T-helper 1 cell (primary cell): ENCODE results near the gene ITGB5.
"Not testable (repeated sequence)": the region's sequence is repeated elsewhere in the genome, so short reads cannot be mapped to it uniquely, and the experiment has no call there.

Experiments
- DNase-seq, 5 donors: peaks; one replicate each; pipeline ENCODE4 v3.0.0-alpha.2; 2012 to 2020

ITGB5 gene

DNA sequence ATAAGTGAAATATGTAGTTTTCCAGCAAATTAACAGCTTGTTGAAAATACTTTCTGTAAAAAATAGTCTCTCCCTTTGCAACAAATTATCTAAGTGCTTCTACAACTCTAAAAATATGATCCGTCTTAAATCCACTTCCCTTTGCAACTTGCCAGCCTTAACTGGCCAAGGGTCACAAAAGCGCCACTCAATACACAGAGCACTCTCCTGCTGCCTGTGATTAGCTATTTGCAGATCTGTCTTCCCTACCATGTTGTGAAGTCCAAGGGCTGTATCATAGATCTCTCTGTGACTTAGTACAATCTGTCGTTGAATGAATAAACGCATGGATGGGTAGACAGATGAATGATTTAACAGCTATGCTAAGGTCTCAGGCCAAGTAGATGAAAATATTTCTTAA is 76.2 kb downstream of the ITGB5 start:
- DNase-seq: no peak

DNA sequence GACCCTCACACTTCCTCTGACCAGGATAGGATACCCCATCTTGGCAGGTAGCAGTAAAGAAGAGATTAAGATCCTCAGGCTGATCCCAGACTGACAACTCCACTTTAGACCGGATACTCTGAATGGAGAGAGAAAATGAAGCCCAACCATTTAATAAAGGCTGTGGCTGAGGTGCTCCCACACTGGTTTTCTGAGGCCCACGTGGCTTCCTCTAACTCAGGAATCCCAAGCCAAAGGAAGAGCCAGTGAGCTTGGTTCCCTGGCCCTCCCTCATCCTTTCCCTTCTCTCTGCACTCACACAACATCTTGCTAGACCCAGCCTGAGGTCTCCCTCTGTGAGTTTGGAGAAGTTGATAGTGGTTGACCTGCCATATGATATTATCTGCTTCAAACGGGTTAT is 78.1 kb downstream of the ITGB5 start:
- DNase-seq: no peak

DNA sequence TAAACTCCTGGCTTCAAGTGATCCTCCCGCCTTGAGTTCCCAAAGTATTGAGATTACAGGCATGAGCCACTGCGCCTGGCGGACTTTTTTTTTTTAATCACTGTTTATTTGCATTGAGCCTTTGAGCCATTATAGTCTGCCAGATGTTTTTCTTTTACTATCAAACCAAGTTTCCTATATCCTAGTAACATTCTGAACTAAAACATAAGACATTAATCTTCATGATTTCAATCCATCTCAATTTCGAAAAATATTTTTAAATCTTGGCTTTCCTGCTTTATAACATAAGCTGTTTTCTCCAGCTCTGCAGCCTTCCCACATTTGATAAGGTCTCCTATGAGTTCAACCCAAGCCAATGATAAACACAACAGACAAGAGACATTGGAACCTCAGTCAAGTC is 81.5 kb downstream of the ITGB5 start:
- DNase-seq: no peak

DNA sequence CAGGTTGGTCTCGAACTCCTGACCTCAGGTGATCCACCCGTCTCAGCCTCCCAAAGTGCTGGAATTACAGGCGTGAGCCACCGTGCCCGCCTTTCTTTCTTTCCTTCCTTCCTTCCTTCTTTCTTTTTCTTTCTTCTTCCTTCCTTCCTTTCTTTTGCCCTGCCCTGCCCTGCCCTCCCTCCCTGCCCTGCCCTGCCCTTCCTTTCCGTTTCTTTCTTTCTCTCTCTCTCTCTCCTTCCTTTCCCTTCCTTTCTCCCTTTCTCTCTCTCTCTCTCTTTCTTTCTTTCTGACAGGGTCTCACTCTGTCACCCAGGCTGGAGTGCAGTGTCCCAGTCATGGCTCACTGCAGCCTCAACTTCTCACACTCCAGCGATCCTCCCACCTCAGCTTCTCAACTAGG is 82.3 kb downstream of the ITGB5 start:
- no peak for DNase-seq

DNA sequence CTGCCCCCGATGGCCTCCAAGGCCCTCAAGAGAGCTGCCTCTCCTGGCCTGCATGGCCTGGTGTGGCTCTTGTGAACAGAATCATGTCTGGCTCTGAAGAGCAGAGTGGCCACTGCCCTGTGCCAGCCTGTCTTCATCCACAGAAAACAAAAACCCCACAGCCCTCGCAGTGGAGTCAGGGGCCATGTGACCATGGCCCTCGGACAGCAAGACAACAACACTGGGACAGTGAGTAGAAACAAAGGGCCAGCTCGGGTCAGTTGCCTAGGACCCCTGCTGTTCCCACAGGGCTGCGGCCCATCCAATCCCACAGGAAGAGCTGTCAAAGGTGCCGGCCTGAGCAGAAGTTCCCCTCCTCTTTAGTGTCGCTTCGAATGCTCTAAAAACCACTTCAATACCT is 84.5 kb downstream of the ITGB5 start:
- DNase-seq: no peak

DNA sequence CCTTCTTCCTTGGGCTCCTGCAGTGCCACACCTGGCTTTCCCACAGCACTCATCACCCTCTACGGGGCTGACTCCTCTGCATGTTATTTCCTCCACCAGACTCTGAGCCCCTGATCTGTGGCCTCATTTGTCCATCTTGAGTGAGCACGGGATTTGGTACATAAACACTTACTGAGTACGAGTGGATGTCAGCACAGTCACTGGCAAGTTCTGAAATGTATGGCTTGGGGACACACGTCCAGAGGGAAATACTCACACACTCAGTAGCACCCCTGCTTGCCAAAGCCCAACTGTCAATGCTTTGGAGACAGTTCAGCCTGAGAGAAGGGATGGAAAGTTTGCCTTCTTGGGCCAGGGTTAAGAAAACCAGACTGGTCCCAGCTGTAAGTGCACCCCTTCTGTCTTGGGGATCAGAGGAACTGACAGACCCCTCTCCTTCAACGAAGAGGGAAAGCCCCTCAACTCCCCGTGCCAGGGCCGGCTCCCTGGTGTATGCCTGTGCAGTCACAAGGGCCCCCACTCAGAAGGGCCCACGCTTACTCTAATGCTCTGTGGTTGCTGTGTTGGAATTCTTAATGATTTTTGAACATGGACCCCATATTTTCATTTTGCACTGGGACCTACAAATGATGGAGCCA is 85.0 kb downstream of the ITGB5 start:
- no peak for DNase-seq

DNA sequence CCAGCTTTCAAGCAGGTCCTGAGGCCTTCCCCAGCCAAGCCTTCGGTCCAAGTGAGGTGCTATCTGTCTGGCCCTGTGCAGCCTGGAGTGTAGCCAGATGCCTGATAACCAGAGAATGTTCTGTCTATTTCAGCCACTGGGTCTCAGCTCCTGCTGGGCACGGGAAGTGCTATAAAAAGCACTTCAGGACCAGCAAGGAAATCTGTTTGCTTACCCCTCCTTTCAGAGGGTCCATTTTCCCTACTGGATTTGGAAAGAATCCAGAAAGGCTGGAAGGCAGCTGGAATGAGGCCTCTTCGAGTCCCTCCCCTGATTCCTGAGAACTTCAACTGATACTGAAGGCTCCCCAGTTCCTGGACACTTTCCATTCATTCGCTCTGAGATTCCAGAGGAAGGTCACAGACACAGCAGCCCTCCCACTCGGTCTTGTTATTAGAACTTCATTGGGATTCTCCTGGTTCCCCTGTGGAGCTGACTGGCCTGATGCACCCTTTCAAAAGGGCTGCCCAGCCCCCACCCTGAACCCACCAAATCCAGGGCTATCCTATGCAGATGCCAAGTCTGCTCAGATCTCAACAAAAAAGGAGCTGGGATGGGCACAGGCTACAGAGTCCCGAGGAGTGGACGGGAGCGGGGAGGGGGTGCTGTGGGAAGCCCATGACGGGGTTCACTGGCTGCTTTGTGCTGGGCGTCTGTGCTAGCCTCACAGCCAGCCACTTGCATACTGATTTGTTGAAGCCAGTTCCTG is 86.5 kb downstream of the ITGB5 start:
- no peak for DNase-seq

DNA sequence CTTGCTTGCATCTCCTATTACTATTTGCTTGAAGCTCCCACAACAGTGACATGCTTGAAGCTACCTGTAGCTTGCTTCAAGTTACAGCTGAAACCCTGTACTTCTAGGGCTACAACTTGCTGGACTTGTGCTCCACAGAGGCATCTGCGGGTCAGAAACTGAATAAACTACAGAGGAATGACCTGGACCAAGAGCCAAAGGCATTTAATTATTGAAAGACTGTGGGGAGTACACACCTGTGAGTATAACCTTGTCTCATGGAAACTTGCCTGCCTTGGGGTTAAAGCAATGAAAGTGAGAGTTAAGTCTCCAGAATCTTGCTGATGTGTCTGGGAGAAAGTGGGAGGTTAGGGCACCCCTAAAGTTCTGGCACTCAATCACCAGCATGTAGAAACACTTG is 87.1 kb downstream of the ITGB5 start:
- no peak for DNase-seq

DNA sequence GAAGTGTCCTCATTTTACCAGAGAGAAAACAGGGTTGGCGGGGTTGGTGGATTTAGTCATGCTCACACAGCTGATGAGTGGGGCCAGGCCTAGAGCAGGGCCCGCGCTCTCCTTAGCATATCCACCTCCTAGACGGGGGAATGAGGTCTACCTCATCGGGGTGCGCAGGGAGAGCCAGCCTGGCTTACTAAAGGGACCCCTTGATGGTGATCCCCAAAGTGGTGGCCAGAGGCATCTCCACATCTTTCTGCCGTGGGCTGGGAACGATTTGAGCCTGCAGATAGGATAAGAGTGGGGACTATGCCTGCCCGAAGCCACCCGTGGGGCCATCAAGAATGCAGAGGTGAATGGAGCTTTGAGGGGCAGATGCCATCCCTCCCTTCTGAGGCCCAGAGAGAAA is 87.5 kb downstream of the ITGB5 start:
- DNase-seq: no peak

DNA sequence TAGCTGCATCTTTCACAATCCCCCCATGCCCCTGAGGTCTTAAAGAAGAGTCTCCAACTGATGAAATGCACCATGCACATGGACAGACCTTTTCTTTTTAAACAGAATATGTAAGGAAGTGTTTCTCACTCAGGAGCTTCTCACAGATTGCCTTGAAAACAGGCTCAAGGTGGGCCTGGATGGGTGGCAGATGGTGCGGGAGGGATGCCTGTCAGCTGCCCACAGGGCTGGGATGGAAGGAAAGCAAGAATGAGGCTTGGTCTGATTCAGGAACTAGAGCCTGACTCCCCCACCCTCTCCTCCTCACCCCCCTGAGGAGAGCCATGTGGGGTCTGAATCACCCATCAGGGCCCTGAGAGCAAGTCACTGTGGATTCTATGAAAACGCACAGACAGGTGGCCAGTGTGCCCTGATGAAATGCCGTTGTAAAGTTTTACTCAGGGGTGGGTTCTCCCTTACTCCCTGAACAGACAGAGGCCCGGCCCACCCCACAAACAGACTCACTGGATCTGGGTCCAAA is 89.7 kb downstream of the ITGB5 start:
- DNase-seq: no peak

DNA sequence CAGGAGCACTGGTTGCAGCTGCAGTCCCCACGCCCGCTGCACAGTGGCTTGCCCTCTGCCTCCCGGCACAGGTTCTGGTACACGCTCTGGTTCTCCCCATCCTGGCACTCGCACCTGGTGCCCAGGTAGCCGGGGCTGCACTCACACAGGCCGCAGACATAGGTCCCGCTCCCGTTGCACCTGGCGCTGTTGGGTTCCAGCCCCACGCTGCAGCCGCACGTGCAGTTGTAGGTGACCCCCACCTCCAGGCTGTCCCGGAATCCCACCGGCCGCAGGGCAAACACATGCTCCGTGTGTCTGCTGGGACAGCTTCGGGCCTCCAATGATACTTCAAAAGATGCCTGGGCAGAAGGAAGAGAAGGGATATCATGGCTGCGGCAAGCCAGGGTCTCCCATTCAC is 90.7 kb downstream of the ITGB5 start:
- DNase-seq: no peak

DNA sequence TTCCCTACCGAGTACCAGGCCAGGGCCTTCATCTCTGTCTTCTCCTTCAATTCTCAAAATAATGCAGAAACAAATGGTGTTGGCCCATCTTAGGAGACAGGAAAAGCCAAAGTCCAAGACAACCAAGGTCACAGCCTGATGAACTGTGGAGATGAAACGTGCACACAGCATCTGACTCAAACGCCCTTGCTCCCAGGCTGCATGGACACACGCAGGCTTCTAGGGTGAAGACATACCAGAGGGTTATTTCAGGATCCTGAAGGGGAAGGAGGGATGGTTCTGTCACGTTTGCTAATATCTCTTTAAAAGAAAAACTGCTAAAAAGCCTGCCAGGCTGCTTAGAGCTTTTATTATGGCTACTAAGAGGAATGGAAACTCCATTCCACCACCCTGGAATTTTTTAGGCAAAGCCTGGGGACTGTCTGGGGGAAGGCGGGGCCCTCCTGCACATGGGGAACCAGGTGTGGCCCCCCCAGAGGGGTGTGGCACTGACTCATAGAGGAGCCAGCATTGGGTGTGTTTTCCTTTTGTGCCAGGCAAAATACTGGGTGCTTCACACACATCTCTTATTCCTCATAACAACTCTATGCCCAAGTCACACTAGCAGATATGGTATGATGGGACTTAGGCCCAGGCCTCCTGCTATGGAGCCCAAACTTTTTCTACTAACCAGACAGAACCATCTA is 94.0 kb downstream of the ITGB5 start:
- DNase-seq: no peak

DNA sequence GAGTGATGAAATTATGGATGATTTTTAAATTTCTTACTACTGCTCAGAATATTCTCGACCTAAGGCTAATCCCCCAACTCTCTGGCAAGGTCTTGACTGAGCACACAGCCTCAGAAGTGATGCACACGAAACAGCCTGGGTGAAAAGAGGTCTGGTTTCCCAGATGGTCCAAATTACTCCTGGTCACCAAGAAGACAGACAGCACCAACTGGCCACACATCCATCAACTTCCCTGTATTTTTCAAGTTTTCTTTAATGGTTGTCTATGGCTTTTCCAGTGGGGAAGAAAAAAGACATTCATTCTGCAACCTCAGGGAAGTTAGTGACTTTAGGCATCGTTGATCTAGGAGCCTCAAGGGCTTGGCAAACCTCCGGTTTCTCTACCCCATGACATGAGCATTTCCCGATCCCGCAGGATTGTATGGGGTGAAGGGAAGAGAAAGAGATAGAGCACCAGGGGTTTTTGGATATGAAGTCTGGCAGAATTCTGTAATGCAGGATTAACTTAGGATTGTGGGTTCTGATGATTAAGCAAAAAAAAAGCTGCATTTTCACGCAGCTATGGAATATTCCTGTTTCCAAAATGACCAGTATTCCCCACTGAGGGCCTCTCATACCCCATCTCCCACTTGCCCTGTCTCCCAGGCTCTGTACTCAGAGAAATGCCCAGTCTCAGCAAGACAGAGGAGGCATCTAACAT is 94.7 kb downstream of the ITGB5 start:
- DNase-seq: no peak

DNA sequence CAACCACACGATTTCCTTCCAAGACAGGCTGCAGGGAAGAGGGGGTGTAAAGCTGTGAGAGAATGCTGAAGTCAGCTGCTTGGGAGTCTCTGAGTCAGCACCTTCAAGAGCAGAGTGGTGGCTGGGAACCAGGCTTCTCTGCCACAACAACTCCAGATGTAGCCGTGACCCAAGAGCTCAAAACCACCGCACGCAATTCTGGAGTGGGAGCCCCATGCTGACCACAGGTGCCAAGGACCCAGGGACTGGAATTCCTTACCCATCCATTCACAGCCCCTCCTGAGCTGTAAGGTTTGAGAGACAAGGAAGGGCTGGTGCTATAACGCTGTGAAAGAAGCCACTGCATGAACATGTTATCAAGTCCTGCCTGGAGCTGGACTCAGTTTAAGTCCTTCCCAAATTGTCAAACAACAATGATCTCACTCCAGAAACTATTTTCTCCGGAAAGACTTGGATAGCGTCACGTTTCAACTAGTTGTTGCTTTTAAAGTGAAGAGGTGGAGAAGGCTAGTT is 95.5 kb downstream of the ITGB5 start:
- DNase-seq: no peak

DNA sequence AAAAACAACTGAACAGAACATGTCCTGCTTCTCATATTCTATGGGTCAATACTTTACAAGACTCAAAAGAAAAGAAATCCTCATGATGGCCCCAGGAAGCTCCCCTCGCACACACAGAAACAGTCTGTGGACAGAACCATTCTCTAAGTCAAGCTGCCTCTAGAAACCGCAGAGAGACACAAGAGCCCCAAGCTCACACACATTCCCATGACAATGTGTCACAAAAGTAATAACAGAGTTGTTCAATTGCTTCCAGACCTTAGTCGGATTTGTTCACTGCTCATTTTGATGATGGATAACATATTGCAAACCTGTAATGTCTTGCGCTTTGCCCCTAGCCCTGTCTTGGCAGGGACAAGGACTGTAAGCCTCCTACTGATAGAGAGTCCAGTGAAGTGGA is 96.0 kb downstream of the ITGB5 start:
- no peak for DNase-seq

DNA sequence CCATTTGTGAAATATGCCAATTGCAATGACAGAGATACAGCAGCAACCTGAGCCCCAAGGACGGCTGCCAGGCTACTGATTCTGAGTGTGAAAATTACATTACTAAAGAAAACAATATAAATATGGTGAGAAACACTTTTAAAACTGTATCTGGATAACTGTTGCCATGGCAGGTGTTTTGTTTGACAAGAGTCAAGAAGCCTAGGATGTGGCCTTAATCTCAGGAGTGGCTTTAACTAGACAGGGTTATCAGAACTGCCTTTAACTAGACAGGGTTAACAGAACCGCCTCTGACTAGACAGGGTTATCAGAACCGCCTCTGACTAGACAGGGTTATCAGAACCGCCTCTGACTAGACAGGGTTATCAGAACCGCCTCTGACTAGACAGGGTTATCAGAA is 98.1 kb downstream of the ITGB5 start:
- not testable (repeated sequence) for DNase-seq

DNA sequence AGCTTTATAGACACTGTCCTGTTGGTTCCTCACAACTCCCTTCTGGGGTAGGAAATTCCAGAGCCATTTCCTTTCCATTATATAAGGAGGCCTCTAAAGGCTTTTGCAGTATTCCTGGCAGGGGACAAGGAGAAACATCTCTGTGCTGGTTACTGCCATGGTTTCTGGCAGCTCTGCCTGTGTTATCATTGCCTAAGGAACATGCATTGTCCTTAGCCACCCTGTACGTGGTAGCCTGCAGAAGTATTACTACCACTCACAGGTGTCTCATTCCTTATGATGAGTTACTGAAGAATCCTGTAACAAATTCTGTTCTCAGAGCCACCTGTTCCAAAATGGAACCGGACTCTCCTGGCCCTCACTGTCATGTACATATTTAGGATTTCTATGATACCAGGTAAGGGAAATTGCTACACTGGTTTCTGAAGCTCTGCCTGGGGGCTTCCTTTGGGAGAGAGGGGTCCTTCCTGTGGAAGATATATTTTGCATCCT is 98.9 kb downstream of the ITGB5 start:
- DNase-seq: no peak

DNA sequence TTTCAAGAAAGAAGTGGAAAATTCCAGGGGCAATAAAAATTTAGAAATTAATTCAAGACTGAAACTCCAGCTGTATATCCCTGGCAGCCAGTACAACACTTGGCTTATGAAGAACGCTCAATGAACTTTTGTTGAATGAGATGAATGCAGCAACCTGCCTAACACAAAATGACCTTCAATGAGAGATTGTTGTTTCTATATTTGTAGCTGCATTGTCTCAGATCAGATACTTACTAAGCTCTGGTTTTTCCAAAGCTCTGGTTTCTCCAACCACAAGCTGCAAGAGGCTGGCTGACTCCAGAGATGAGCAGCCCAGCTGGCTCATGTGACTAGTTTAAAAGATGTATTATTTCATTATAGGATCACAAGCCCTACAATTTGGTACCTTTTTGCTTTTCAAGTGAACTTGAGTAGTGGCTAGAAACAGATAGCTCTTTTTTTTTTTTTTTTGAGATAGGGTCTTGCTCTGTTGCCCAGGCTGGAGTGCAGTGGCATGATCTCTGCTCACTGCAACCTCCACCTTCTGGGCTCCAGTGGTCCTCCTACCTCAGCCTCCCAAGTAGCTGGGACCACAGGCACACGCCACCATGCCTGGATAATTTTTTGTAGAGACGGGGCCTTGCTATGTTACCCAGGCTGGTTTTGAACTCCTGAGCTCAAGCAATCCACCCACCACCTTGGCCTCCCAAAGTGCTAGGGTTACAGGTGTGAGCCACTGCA is 99.5 kb downstream of the ITGB5 start:
- no peak for DNase-seq

DNA sequence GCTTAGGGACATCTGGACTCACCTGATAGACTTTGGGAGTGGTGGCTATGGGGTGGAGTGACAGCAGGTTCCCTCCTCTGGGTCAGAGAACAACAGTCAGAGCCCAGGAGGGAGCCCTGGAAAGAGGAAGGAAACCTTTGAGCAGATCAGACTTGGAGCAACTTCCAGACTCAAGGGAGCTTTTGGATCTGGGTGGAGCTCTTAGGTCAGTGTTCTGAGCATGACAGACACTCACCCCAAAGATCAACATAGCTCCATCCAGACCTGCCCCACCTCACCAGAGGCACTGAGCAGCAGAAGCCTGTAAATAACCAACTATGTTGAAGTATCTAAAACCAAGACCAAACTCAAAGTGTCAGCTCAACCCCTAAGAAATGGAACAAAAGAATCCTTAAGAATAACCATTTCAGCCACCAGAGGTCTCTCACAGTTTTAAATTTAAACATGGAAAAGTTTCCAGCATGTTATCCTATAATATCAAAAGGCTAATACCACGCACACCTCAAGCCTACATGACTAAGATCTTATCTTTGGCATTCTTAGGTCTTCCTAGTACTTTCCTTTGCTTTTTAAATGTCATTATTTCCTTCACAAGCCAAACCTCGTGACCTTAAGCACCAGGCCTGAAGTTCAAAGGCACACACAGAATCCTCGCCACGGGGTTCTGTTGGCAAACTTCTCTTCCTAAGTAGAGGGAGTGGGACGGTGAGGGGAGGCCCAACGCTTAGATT is 100.5 kb downstream of the ITGB5 start:
- no peak for DNase-seq

DNA sequence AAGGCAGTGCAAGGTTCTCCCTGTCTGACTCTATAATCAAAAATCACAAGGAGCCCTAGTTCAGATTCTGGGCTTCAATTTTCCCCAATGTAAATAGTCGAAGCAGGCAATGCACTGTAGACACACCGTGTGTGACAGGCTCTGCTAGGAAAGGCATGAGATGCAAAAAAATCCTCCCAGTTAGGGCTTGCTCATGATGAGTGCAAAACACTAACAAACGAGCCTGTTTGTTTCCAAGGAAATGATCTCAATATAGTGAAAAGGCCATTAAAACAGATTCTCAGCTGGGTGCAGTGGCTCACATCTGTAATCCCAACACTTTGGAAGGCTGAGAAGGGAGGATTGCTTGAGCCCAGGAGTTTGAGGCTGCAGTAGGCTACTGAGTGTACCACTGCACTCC is 101.2 kb downstream of the ITGB5 start:
- no peak for DNase-seq

DNA sequence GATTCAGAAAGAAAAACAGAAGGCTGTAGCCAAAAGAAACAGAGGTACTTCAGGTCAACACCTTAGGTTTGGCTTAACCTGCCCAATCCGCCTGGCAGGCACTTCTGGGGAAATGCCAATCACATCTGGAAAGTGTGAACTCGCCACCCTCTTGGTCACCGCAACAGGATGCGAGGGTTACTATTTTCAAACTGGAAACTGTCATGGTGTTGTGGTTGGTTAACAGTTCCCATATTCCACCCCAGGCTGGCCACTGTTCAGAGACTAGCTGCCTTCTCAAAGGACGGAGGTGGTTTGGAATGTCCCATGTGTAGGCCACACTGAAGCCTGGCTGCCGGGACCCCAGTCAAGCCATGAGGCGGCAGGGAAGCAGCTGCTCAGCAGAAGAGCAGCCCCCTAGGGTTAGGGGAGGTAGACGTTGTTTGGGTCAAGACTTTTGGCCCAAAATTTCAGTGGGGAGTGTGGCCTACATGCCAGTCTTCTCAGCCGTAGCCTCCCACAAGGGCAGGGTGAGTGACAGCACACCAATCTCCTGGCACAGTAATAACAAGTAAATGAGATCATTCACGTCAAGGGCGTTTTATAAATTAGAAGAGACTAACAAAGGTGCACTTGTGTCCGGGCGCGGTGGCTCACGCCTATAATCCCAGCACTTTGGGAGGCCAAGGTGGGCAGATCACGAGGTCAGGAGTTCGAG is 102.3 kb downstream of the ITGB5 start:
- DNase-seq: no peak
